Erythroblast (primary cell): ENCODE data around the gene OR2F2.

Source experiments
- GATA1 ChIP-seq: IDR thresholded peaks from 2 replicates; pipeline ENCODE4 v1.6.1; 2011; ENCODE audit warnings: low read depth, mild to moderate bottlenecking, control low read depth, low read length, moderate library complexity
- POLR2A ChIP-seq: IDR thresholded peaks from 2 replicates; pipeline ENCODE4 v1.6.1; 2011; ENCODE audit warnings: mild to moderate bottlenecking, low read length

- TF ChIP-seq POLR2A (no peak), GATA1 (no peak)
These were observed 45.9 kb downstream of the OR2F2 start for GRCh38 chr7:143980746-143981510.
